Activated CD4-positive, alpha-beta T cell treated with anti-CD3 and anti-CD28 coated beads, Interleukin-2, amount 10 ng/mL, durations not matched to agents 7 days and 5 days (primary cell): ENCODE results near the gene ELF2. TPM values are rescaled to one million over a fixed set of nuclear protein-coding genes. Genes with fewer than 3 reads are reported as not detected.
"Not testable (repeated sequence)": the region's sequence is repeated elsewhere in the genome, so short reads cannot be mapped to it uniquely, and the experiment has no call there.

Source experiments
- CTCF ChIA-PET: fragments of 350-600 bp; sonication (Branson Sonifier 250); formaldehyde crosslinking; loops from one replicate; lab custom pipeline; 2021; ENCODE audit warnings: antibody characterized with exemption; lab: Charles Lee
- POLR2A ChIA-PET: fragments of 350-600 bp; sonication (Branson Sonifier 250); formaldehyde crosslinking; loops from one replicate; lab custom pipeline; 2021; ENCODE audit warnings: antibody characterized with exemption; lab: Charles Lee
- DNase-seq: peaks from one replicate; pipeline ENCODE4 v3.0.0-alpha.2; 2020
- H3K27ac Mint-ChIP-seq: one replicate; pipeline ENCODE4 v1.8.0; 2021; ENCODE audit warnings: mild to moderate bottlenecking, moderate library complexity, mixed read lengths
- H3K27me3 Mint-ChIP-seq: one replicate; pipeline ENCODE4 v1.8.0; 2021; ENCODE audit warnings: mixed read lengths
- H3K36me3 Mint-ChIP-seq: one replicate; pipeline ENCODE4 v1.8.0; 2021; ENCODE audit warnings: low read depth, mixed read lengths
- H3K4me1 Mint-ChIP-seq: one replicate; pipeline ENCODE4 v1.8.0; 2021; ENCODE audit warnings: mixed read lengths
- H3K4me3 Mint-ChIP-seq: one replicate; pipeline ENCODE4 v1.8.0; 2021; ENCODE audit warnings: mild to moderate bottlenecking, moderate library complexity, mixed read lengths
- H3K9me3 Mint-ChIP-seq: one replicate; pipeline ENCODE4 v1.8.0; 2021; ENCODE audit warnings: mixed read lengths
- total RNA-seq, 2 experiments: library from RNA; stranded (reverse); gene quantifications; one replicate each; pipeline ENCODE4 v1.2.3, GENCODE V29; 2021

The ELF2 gene
- total RNA-seq, 2 experiments from 2014 or later: 44.5 to 50.6 TPM

DNA sequence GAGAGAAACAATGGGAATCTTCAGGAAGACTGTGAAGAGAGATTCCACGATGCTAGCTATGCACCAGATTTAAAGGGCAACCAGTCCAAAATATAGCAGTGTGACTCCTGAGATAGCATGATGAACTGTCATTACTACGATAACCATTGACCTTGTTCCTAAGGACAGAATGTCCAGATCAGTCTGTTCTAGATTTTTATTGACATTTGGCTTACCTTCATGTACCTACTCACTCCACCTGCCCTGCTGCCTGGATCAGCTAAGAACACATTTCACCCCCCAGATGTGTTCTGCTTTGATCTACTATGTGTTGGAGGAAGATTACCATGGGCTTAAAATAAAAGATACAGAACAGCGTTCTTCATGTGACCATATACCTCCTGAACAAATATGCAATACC lies 50.1 kb downstream of the ELF2 start:
- H3K36me3 Mint-ChIP-seq: peaks cover 8% of the 10 kb centered on the region
- ChIA-PET POLR2A (interaction anchor here (0.7 kb wide), 1 partner anchor 66 kb away, joined by 13 read pairs; no protein-coding TSS in a partner anchor), CTCF (no interaction called here)
- no peak for DNase-seq
- H3K4me1 Mint-ChIP-seq: no peaks in the 10 kb centered on the region
- no peak overlapping the region for H3K27ac Mint-ChIP-seq
- H3K4me3 Mint-ChIP-seq: no peak overlapping the region
- H3K27me3 Mint-ChIP-seq: no peaks in the 10 kb centered on the region
- no peaks in the 10 kb centered on the region for H3K9me3 Mint-ChIP-seq

DNA sequence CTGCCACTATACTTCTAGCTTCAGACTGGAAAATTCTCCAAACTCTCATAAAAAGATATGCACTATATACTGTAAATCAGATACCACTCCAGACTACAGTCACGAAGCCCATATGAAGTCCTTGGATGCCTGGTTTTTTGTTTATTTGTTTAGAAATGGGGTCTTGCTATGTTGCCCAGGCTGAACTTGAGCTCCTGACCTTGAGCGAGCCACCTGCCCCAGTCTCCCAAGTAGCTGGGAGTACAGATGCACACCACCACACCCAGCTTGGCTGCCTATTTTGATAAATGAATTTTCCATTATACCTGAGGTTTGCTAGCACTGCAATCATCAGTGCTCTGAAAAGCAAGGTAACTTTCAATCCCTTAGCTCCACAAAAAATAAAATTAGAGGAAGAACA lies 53.1 kb downstream of the ELF2 start:
- Mint-ChIP-seq H3K4me3 (no peak overlapping the region), H3K27me3 (no peaks in the 10 kb centered on the region), H3K9me3 (no peaks in the 10 kb centered on the region), H3K36me3 (peaks cover 6% of the 10 kb centered on the region), H3K27ac (no peak overlapping the region), H3K4me1 (no peaks in the 10 kb centered on the region)
- ChIA-PET CTCF (interaction anchor here (0.9 kb wide), 1 partner anchor 34 kb away, joined by 3 read pairs; no protein-coding TSS in a partner anchor), POLR2A (interaction anchor here (0.6 kb wide), 2 partner anchors 80 to 358 kb away, joined by 3 to 4 read pairs; no protein-coding TSS in a partner anchor)
- DNase-seq: no peak

DNA sequence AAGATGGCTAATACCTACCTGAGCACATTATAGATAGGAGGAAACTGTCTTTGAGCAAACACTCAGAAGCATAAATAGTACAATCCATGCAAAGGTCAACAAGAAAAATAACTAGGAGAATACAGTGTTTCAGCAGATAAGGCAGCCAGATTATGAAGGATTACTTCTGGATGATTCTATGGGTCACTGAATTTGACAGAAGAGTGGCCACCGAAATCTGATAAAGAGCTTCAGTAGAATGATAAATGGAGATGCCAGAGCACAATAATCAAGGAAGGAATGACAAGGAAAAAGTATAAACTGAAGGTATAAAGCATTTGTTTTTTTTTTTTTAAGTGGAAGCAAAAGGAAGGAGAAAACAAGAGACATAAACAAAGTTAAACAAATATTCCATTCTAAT lies 58.7 kb downstream of the ELF2 start:
- ChIA-PET POLR2A (no interaction called here), CTCF (no interaction called here)
- H3K4me1 Mint-ChIP-seq: no peaks in the 10 kb centered on the region
- DNase-seq: no peak
- peaks cover 5% of the 10 kb centered on the region for H3K36me3 Mint-ChIP-seq
- H3K27me3 Mint-ChIP-seq: no peaks in the 10 kb centered on the region
- H3K9me3 Mint-ChIP-seq: no peaks in the 10 kb centered on the region
- no peak overlapping the region for H3K4me3 Mint-ChIP-seq
- no peak overlapping the region for H3K27ac Mint-ChIP-seq

DNA sequence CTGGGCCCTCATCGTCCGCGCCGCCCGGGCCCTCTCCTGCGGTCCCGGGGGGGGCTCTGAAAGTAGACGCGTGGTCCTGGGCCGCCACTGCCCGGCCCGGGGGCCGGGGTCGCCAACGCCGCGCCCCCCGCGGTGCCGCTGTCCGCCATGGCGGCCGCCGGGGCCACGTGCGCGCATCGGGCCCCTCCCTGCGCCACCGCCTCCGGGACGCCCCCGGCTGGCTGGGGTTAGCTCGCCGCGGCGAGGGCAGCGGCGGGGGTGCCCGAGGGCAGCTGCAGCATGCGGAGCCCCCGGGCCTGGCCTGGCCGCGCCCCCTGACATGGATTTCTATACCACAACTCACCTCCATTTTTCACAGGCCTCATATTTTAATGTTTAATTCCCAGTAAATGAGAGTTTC lies 61.8 kb downstream of the ELF2 start:
- POLR2A ChIA-PET: no interaction called here
- CTCF ChIA-PET: no interaction called here
- Mint-ChIP-seq H3K36me3 (peaks cover 4% of the 10 kb centered on the region), H3K4me3 (no peak overlapping the region), H3K9me3 (no peaks in the 10 kb centered on the region), H3K4me1 (no peaks in the 10 kb centered on the region), H3K27ac (no peak overlapping the region), H3K27me3 (no peaks in the 10 kb centered on the region)
- no peak for DNase-seq

DNA sequence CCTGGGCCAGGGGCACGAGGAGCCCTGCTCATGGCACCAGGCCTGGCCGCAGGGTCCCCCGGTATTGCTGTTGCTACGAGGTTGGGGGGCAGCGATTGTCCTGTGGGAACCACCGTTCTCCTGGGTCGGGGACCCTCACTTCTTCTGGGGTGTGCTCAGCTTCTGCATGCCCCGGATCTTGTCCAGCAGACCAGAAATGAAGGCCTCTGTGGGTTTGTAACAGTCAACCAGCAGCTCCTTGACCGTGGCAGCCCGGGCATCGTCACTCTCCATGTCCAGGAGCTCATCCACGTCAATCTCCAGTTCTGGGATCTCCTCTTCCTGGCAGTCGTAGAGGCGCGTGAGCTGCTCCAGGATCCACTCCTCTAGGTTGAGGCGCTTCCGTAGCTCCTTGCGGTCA lies 62.2 kb downstream of the ELF2 start:
- H3K36me3 Mint-ChIP-seq, H3K27ac Mint-ChIP-seq, POLR2A ChIA-PET, DNase-seq, H3K4me1 Mint-ChIP-seq, H3K27me3 Mint-ChIP-seq, CTCF ChIA-PET, H3K4me3 Mint-ChIP-seq, H3K9me3 Mint-ChIP-seq: not testable (repeated sequence)

DNA sequence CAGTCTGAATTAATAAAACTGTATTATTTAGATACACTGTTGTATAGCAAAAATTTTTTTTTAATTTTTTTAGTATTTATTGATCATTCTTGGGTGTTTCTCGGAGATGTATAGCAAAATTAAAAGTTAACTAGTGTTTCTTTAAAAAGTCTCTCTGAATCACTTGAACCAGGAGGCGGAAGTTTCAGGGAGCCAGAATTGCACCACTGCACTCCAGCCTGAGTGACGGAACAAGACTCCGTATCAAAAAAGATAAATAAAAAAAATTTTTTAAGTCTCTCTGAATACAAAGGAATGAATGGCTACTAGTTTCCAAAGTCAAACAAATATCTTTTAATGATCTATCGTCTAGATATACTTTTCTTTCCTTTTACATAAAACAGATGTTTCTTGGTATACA lies 64.4 kb downstream of the ELF2 start:
- Mint-ChIP-seq H3K4me3 (no peak overlapping the region), H3K36me3 (peaks cover 4% of the 10 kb centered on the region), H3K27me3 (no peaks in the 10 kb centered on the region), H3K27ac (no peak overlapping the region), H3K4me1 (no peaks in the 10 kb centered on the region), H3K9me3 (no peaks in the 10 kb centered on the region)
- ChIA-PET CTCF (no interaction called here), POLR2A (no interaction called here)
- DNase-seq: no peak

DNA sequence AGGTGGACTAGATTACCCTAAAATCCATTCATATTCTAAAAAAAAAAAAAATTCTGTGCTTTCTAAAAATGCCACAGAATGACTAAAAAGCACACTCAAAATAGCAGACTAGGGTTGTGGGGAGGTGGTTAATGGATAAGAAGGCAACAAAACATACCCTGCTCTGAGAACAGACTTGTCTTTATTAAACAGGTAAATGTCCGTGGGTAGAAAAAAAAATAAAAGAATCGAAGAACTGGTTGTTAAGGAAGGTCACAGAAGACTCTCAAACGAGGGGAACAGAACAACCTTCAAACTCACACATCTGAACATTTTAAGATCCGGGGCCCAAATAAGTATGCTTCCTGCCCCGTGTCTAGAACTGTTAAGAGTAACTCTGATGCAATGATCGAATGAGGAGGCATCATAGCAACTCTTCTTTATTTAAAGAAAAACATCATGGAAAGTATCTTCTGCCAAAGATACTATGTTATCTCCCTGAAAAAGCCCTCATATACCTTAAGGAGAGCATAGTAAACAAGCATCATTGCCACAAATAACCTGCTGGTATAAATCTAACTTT lies 68.4 kb downstream of the ELF2 start:
- ChIA-PET POLR2A (no interaction called here), CTCF (interaction anchor here (0.6 to 0.7 kb wide), 2 partner anchors 34 to 81 kb away, joined by 3 to 4 read pairs; no protein-coding TSS in a partner anchor)
- Mint-ChIP-seq H3K27me3 (no peaks in the 10 kb centered on the region), H3K4me3 (no peak overlapping the region), H3K4me1 (no peaks in the 10 kb centered on the region), H3K27ac (no peak overlapping the region), H3K9me3 (no peaks in the 10 kb centered on the region), H3K36me3 (no peaks in the 10 kb centered on the region)
- no peak for DNase-seq

DNA sequence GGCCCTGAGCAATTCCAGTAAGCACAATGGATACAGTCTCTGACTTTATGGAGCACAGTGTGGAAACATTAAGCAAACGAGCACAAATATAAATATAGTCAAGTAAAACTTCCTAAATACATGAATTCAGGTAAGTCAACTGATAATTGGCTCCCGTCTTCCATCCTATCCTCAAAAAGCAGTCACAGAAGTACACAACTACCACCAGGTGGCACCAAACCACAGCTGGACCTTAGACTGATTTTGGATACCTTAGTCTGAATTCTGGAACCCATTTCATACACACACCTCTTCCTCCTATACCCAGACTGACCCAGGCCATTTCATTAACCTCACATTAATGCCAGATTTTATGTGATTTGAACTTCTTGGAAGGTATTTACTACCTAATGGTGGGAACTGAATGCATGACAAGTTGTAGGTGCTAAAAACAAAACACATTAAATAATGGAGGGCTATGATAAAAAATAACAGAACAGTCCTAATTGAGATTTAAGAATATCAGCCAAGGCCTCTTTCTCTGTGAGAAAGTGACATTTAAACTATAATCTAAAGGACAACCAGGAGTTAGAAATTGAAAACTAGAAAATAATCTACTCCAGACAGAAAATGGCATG lies 77.5 kb downstream of the ELF2 start:
- no peak overlapping the region for H3K27ac Mint-ChIP-seq
- no peaks in the 10 kb centered on the region for H3K4me1 Mint-ChIP-seq
- H3K9me3 Mint-ChIP-seq: no peaks in the 10 kb centered on the region
- no peaks in the 10 kb centered on the region for H3K27me3 Mint-ChIP-seq
- H3K4me3 Mint-ChIP-seq: no peak overlapping the region
- DNase-seq: peak; percentile 86
- CTCF ChIA-PET: interaction anchor here (0.7 to 1.4 kb wide), 2 partner anchors 54 to 196 kb away, joined by 3 read pairs; no protein-coding TSS in a partner anchor
- POLR2A ChIA-PET: no interaction called here
- no peaks in the 10 kb centered on the region for H3K36me3 Mint-ChIP-seq

DNA sequence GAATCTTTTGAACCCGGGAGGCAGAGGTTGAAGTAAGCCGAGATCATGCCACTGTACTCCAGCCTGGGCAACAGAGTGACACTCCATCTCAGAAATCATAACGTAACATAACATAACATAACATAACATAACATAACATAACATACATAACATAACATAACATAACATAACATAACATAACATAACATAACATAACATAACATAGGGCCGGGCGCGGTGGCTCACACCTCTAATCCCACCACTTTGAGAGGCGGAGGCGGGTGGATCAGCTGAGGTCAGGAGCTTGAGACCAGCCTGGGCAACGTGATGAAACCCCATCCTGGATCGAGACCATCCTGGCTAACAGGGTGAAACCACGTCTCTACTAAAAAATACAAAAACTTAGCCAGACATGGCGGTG lies 84.7 kb downstream of the ELF2 start:
- Mint-ChIP-seq H3K27me3 (no peaks in the 10 kb centered on the region), H3K4me3 (no peak overlapping the region), H3K27ac (no peak overlapping the region), H3K9me3 (no peaks in the 10 kb centered on the region), H3K4me1 (no peaks in the 10 kb centered on the region), H3K36me3 (no peaks in the 10 kb centered on the region)
- DNase-seq: no peak
- ChIA-PET CTCF (interaction anchor here (0.6 kb wide), 1 partner anchor 795 kb away, joined by 3 read pairs; no protein-coding TSS in a partner anchor), POLR2A (no interaction called here)

DNA sequence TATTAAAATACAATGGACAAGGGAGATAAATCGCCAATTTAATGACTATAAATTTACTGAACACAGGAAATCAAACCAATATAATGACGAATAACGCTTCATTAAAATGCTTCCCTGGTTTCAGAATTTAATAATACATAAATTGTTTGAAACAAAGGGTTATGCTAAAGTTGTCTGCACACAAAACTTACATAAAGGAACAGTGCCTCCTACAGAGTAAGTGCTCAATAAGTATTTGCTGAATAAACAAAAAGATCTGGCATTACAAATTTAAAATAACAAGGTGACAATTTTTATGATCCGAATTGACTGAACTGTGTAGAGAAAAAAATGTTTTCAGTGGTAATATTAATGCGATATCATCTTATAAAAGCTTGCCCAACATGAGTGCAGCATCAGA lies 91.9 kb downstream of the ELF2 start:
- Mint-ChIP-seq H3K27me3 (no peaks in the 10 kb centered on the region), H3K4me1 (peaks cover 28% of the 10 kb centered on the region), H3K27ac (no peak overlapping the region), H3K9me3 (no peaks in the 10 kb centered on the region), H3K36me3 (peaks cover 19% of the 10 kb centered on the region), H3K4me3 (peak overlapping the region; percentile 81)
- no peak for DNase-seq
- ChIA-PET CTCF (interaction anchor here (1.6 kb wide), 1 partner anchor 211 kb away, joined by 4 read pairs; no protein-coding TSS in a partner anchor), POLR2A (no interaction called here)

DNA sequence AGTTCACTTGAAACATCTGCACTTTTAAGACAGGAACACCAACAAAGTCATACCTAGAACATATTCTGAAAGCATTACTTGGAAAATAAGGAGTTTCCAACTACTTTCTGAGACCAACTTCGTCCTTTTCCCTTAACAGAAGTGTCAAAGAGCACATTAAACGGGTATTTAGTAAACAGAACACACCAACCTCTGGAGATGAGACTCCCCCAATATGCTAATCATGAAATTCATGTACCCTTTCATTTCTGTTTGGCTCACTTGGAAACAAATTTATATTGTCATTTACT lies 92.3 kb downstream of the ELF2 start:
- Mint-ChIP-seq H3K9me3 (no peaks in the 10 kb centered on the region), H3K27me3 (no peaks in the 10 kb centered on the region), H3K36me3 (peaks cover 21% of the 10 kb centered on the region), H3K27ac (peak overlapping the region; percentile 82), H3K4me3 (peak overlapping the region; percentile 81), H3K4me1 (peaks cover 31% of the 10 kb centered on the region)
- POLR2A ChIA-PET: no interaction called here
- CTCF ChIA-PET: interaction anchor here (1.6 kb wide), 1 partner anchor 211 kb away, joined by 4 read pairs; no protein-coding TSS in a partner anchor
- no peak for DNase-seq

DNA sequence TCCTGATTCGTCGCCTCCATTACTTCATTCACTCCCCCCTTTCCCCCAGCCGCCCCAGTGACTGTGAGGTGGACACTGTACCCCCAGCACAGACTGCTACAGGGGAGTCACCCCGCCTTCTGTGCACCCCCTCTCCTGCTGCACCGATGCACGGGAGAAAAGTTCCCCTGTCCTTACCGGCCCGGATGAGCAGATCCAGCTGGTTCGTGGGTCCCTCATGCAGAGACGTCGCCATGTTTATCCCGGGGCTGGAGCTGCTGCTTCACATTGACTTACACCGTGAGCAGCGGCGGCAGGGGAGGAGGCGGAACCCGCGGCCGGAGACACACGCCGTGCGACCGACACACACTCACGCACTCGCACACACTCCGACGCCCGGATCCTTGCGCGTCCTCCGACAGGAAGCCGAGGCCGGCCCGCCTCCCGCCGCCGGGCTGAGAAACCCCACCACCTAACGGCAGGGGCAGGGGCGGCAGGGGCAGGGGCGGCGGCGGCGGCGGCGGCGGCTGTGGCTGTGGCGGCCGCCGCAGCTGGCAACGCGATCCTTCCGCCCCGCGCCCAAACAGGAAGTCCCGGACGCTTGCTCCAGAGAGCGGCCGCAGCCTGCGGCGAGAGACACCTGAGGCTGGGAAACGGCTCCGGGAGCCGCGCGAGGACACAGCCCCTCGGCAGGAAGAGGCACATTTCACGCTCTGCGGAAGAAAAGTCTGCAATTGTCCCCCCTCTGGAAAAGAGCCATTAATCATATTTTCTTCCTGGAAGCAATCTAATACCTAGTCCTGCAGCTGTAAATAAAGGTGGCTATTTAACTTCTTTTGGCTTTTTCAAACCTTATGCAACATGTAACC lies 92.8 kb downstream of the ELF2 start:
- POLR2A ChIA-PET: no interaction called here

DNA sequence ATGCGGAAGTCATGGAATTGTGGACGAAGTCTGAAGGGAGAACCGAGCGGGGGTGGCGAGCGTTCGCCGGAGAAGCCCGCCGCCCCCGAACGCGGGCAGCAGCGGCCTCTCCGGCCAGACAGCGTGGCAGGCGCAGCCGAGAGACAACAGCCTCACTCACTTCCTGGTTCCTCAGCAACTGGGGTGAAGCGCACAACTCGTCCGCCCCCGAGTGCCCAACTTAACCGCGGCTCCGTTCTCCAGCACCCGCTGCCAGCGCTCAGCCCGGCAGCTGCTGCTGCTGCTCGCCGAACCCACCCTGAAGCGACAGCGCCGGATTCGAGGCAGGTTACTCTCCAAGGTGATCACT lies 93.4 kb downstream of the ELF2 start:
- Mint-ChIP-seq H3K9me3 (no peaks in the 10 kb centered on the region), H3K27me3 (no peaks in the 10 kb centered on the region), H3K36me3 (peaks cover 21% of the 10 kb centered on the region), H3K4me3 (peak overlapping the region; percentile 81), H3K4me1 (peaks cover 33% of the 10 kb centered on the region), H3K27ac (peak overlapping the region; percentile 99)
- DNase-seq: peak; percentile 68
- POLR2A ChIA-PET: no interaction called here
- CTCF ChIA-PET: interaction anchor here (1.0 to 1.6 kb wide), 2 partner anchors 24 to 212 kb away, joined by 3 to 4 read pairs; no protein-coding TSS in a partner anchor

More for the DNA sequence above, 92.8 kb downstream of the ELF2 start:
- H3K4me3 Mint-ChIP-seq: peak overlapping the region; percentile 81
- peak; percentile 86 for DNase-seq
- H3K27me3 Mint-ChIP-seq: no peaks in the 10 kb centered on the region
- H3K4me1 Mint-ChIP-seq: peaks cover 33% of the 10 kb centered on the region
- peak overlapping the region; percentile 99 for H3K27ac Mint-ChIP-seq
- no peaks in the 10 kb centered on the region for H3K9me3 Mint-ChIP-seq
- CTCF ChIA-PET: interaction anchor here (1.0 to 1.6 kb wide), 2 partner anchors 25 to 212 kb away, joined by 3 to 4 read pairs; no protein-coding TSS in a partner anchor
- H3K36me3 Mint-ChIP-seq: peaks cover 21% of the 10 kb centered on the region
